ENCODE measurements around the gene OR52E1.
"Not testable (repeated sequence)": the region's sequence is repeated elsewhere in the genome, so short reads cannot be mapped to it uniquely, and the experiment has no call there.

The OR52E1 gene

DNA sequence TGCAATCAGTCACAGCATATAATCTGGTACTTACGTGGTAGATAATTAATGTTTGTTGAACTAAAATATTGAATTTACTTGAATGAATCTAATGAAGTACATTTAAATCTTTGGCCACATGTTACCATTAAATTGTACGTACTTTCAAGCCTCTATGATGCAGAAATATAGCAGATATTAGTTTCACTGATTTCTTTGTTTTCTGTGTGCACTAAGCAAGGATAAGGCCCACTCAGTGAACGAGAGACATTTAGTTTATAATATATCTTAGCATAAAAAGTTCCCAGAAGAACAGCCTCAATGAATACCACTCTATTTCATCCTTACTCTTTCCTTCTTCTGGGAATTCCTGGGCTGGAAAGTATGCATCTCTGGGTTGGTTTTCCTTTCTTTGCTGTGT is at the start of gene OR52E1:
TSS of gene OR52E1 (plus strand) at position 301 of the 400 bp plus-strand sequence.
- no peak for DNase-seq

DNA sequence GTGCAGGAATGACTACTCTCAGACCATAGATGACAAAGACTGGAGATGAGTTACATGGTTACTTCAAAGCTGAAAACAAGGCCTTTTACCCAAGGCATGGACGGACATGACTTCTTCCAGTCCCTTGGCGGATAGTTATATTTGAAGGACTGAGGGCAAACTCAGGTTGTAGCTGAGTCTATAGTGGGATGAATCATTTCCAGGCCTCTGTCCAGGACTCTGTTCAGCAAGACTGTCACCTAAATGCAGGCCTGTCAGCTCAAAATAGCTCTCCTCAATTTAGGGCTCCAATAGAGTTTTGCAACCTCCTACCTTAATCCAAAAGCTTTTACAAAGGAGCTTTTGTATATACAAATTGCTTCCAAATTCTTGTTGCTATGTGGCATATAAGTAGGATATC is 47.4 kb upstream of the OR52E1 start:
- DNase-seq = no peak

DNA sequence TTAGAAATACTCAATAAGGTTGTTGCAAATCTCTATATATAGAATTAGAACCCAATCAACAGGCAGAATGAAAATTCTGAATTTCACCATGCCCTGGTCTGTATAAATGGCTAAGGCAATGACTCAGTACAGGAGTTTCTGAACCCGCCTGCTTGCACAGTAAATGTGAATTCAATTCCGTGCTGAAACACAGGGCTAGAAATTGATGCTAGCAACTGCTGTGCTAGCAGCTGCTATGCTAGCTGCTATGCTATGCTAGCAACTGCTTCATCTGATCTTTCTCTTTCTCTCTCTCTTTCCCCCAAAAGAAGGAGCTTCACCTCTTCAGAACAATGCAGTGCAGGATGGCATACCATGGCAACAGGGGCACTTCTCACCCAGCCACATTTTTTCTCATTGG is 32.7 kb upstream of the OR52E1 start:
- no peak for DNase-seq

DNA sequence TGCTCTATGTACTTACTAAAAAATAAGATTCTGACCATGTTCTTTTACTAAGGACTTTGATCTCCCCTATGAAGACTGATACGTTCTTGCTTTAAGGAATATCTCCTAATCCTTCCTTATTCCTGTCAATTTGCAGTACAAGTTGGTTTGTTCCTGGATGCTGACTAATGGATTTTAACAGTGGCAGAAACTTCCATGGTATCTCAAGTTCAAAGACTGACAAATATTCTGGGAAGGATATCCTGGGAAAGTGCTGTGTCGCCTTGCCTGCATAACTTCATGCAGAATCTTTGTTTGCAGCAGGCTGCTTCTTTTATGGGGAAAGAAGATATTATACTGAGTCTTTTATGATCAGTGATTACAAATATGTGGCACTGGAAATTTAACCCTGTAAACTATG is 31.4 kb upstream of the OR52E1 start:
- no peak for DNase-seq

DNA sequence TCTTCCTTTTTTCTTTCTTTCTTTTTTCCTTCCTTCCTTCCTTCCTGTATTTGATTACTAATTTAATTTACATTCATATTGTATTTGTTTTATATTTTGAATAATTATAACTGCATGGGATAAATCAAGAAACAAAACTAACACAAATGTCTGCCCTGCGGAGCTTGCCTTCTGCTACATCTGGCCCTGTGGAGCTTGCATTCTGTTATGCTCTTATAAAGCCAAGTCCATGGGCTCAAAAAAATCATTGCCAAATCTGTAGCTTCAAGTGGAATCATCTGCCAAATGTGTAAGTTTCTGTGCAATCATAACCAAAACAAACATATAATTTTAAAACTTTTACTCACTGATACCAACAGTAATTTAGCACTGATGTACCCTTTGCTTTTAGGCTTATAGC is 31.0 kb upstream of the OR52E1 start:
- no peak for DNase-seq

DNA sequence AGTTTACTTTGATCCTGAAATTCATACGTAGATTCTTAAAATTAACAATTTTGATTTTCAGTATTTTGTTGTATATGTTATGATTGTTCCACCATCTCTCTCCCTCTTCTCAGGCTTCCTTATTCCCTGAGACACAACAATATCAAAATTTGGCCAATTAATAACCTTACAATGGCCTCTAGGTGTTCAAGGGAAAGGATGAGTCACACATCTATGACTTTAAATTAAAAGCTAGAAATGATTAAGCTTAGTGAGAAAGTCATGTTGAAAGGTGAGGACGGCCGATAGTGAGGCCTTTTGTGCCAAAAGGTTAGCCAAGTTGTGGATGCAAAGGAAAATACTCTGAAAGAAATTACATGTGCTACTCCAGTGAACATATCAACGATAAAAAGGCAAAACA is 28.5 kb upstream of the OR52E1 start:
- DNase-seq = no peak

DNA sequence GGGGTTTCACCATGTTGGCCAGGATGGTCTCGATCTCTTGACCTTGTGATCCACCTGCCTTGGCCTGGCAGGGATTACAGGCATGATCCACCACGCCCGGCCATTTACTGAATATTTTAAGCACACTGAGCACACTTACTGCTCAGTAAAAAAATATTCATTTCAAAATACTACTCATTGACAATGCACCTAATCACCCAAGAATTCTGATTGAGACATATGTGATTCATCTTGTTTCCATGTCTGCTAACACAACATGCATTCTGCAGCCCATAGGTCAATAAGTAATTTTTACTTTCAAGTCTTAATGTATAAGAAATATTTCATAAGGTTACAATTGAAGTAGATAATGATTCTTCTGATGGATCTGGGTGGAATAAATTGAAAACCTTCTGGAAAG is 27.3 kb upstream of the OR52E1 start:
- DNase-seq = no peak

DNA sequence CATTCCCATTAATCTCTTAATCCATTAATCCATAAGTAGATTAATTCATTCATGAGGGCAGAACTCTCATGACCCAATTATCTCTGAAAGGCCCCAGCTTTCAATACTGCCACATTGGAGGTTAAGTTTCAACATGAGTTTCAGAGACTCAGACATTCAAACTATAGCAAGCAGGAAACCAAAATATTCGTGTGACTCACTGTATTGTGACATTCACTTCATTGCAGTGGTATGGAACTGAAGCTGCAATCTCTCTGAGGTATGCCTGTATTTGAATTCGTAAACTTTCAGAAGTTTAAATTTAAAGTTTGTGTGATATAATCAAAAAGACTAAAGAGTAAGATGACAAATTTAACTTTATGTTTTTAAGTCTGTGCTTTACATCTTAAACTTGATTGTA is 26.0 kb upstream of the OR52E1 start:
- DNase-seq = peak; percentile 90

DNA sequence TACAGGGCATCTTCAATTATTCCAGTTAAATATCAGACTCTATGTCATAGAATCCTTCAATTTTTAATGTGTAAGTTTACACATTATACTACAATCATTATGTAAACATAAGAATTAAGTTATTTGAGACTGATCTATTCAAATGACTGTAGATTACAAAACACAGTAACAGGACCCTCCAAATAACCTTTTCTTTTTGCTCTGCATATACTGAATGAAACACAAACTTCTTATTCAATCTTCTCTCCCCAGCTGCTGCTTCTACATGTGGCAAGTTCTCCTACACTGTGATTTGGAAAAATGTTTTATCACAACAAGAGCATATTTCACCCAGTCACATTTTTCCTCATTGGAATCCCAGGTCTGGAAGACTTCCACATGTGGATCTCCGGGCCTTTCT is 23.1 kb upstream of the OR52E1 start, which contains the start of gene OR52J3:
TSS of gene OR52J3 (plus strand) at position 301 of the 400 bp plus-strand sequence. CDS start at position 301, 0 bp downstream.
- no peak for DNase-seq

DNA sequence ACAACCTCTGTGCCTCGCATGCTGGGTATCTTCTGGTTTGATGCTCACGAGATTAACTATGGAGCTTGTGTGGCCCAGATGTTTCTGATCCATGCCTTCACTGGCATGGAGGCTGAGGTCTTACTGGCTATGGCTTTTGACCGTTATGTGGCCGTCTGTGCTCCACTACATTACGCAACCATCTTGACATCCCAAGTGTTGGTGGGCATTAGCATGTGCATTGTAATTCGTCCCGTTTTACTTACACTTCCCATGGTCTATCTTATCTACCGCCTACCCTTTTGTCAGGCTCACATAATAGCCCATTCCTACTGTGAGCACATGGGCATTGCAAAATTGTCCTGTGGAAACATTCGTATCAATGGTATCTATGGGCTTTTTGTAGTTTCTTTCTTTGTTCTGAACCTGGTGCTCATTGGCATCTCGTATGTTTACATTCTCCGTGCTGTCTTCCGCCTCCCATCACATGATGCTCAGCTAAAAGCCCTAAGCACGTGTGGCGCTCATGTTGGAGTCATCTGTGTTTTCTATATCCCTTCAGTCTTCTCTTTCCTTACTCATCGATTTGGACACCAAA is 22.5 kb upstream of the OR52E1 start:
- DNase-seq = peak; percentile 79

DNA sequence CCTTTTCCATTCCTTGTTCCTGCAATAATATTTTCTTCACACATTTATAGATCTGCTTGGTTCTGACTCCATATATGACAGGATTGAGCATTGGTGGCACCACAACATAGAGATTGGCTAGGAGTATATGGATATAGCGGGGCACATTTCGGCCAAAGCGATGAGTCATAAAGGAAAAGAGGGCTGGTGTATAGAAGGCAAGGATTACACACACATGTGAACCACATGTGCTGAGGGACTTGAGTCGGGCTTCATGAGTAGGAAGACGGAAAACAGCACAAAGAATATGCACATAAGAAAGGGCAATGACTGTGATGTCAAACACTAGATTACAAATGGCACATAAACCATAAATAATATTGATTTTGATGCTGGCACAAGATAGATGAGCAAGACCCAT is 10.7 kb upstream of the OR52E1 start:
- not testable (repeated sequence) for DNase-seq

DNA sequence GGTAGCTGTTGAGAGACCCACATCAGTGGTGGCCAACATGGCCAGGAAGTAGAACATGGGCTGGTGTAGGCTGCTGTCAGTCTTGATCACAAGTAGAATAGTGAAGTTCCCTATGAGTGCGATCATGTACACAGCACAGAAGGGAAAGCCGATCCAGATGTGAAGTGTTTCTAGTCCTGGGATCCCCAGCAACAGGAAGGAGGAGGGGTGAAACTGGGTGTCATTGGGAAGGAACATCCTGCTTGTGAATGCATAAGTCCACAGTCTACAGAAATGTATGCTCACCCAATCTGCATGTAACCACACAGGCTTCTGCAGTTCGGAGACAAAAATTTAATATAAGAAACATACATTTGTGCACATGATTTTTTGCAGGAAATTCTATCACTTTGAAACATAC is 10.0 kb upstream of the OR52E1 start, which contains the start of gene OR52E2:
TSS of gene OR52E2 (minus strand) at position 237 of the 400 bp plus-strand sequence. CDS start at position 237, 0 bp downstream.
- no peak for DNase-seq

DNA sequence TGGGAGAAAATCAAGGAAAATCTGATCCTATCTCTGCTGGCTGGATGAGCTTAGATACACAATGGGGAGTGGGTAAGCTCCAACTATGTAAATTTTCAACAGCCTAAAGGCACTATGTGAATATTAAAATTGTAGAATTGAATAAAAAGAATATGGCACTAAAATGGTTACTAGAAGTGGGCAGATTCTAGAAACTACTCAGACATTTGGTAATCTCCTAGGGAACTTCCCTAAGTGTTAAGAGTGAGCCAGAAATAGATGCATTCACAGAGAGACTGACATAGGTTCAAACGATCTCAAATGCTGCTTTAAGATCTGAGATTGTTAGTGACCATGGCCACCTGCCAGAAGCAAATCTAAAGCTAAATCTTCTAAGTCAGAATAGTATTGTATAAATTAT is 4.3 kb upstream of the OR52E1 start:
- peak; percentile 22 for DNase-seq

DNA sequence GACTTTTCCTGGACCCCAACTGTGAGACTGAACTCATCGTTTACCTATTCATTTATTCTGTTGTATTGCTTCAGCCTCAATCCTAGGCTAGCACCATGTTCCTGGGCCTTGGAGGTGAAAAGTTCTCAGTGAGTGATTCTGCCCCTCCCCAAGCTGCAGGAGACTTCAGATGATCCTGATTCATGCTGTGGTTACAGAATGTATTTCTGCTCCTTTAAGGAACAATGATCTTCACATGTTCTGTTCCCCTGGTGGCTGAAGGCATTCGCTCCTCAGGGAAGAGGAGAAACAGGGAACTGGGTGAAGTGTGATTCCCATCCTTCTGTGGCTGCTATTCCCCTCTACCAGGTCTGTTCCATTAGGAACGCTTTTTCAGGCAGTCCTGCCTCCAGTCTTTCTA is 2.4 kb downstream of the OR52E1 start:
- no peak for DNase-seq

DNA sequence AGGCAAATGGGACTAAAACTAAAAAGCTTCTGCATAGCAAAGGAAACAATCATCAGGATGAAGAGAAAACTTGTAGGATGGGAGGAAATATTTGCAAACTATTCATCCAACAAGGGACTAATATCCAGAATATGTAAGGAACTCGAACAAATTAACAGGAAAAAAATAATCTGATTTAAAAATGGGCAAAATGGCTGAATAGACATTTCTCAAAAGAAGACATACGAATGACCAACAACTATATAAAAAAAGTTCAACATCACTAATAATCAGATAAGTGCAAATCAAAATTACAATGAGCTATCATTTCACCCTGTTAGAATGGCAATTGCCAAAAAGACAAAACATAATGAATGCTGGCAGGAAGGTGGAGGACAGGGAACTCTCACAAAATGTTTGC is 12.0 kb downstream of the OR52E1 start:
- no peak for DNase-seq

DNA sequence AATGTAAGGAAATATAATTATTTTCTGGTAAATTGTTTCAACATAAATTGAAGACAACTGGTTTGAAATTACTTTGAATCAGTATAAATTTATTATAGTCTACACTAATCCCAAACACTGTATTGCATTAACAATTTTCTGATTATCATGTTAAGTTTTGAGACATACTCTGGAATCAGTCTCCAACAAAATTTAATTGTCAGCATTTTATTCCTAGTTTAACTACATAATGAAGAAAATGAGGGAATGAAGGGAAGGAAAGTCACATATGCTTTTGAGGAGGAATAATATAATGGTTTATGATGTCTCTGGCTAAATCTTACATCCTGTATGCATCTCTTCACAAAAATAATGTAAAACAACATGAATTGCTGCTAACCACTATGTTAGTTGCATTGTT is 14.2 kb downstream of the OR52E1 start:
- no peak for DNase-seq

DNA sequence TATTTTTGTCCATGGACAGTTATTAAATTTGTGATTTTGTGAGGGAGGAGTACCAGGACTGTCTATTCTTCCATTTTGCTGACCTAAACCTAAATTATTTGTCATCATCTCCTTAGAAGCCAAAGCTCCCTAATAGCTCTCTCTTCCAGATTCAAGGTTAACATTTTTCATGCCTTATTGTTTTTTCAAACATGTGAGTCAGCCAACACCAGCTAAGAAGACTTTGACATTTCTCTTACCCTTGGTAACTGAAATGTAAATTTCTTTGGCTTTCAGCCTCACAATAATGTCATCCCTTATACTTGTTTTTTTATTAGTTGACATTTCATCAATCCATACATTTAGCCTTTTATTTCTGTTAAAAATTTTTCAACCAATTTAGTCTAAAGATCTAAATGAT is 19.2 kb downstream of the OR52E1 start:
- no peak for DNase-seq

DNA sequence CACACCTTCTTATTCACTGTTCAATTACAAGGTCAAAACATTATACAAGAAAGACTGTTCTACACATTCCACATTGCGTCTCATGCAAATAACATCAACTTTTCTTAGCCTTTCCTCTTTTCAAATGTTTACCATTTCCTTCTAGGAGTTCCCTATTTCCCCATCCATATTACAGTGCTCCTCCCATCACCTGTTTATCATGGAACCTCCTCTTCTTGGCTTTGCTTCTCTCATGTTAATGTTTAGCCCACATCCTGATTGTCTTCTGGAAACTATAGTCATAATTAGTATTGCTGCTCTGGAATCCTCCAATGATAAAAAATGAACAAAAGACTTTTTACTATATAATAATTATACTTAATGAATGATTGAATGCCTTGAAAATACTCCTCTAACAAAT is 21.3 kb downstream of the OR52E1 start:
- no peak for DNase-seq

DNA sequence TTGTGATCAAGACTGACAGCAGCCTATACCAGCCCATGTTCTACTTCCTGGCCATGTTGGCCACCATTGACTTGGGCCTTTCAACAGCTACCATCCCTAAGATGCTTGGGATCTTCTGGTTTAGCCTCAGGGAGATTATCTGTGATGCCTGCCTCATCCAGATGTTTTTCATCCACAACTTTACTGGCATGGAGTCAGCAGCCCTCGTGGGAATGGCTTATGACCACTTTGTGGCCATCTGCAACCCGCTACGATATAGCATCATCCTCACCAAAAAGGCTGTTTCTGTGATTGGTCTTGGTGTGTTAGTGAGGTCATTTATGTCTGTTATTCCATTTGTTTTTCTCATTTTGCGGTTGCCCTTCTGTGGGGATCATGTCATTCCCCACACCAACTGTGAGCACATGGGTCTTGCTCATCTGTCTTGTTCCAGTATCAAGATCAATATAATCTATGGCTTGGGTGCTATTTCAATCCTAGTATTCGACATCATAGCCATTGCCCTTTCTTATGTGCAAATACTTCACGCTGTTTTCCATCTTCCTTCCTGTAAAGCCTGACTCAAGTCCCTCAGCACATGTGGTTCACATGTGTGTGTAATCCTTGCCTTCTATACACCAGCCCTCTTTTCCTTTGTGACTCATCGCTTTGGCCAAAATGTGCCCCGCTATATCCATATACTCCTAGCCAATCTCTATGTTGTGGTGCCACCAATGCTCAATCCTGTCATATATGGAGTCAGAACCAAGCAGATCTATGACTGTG is 23.6 kb downstream of the OR52E1 start:
- no peak for DNase-seq

DNA sequence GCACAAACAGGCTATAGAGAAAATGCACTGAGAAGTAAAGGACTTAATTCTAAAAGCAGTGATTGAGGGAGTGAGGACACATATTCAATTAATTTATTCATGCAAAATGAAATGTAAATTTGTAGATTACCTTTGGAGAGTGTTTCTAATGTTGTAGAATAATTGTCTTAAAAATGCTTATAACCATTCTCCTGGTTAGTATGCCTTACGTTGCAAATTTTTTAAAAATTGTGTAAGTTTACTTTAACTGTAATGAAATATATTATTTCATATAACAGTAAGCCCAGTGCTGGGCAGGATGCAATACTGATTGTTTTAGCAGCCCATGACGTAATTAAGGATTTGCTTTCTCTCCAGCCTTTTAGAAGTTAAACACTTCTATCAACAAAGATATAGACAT is 26.6 kb downstream of the OR52E1 start:
- no peak for DNase-seq

DNA sequence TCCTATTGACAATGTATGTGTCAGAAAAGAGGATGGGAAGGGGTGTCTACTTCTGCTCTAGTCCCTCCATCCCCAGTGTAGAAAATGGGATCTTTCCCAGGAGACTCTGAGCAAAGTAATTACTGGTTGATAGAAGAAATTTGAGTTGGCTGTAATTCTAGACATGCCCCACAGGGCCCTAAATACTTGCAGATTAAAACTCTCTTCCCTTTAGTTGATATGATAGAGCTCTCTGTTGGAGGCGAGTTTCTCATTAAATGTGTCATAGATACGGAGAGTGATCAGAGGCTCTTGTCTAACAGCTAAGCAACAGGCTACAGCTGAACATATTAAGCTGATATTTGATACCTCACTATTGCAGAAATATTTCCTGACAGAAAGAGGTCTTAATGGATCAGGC is 32.9 kb downstream of the OR52E1 start:
- no peak for DNase-seq

DNA sequence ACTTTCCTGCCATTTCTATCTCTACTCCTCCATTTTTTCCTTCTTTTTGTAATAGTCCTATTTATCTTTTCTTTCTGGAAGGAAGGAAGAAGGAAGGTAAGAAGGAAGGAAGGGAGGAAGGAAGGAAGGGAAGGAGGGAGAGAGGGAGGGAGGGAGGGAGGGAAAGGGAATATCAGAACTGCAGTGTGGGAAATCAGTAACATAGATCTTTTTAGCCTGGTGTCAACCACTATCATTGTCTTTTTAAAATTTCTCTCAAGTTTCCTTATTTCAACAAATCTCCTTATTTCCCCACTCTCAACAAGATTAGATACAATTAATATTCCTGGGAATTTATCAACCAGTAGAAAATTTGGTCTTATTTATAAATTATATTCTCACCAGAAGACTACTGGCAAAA is 33.7 kb downstream of the OR52E1 start:
- DNase-seq = no peak

DNA sequence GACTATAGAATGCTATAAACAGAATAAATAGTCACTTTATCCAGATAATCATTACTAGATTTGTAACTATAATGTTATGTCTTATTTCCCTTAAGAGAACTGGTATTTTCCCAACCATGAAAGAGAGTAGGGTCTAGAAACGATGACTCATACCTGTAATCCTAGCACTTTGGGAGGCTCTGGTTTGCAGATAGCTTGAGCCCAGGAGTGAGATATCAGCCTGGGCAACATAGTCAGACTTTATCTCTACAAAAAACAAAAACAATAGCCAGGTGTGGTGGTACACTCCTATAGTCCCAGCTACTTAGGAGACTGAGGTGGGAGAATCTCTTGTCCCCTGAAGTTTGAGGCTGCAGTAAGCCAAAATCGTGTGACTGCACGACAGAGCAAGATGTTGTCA is 37.9 kb downstream of the OR52E1 start:
- DNase-seq = no peak

DNA sequence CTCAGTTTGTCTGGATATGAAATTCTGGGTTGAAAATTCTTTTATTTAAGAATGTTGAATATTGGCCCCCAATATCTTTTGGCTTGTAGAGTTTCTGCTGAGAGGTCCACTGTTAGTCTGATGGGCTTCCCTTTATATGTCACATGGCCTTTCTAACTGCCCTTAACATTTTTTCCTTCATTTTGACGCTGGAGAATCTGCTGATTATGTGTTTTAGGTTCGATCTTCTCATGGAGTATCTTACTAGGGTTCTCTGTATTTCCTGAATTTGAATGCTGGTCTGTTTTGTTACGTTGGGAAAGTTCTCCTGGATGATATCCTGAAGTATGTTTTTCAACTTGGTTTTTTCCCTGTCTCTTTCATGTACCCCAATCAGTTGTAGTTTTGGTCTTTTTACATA is 46.0 kb downstream of the OR52E1 start:
- DNase-seq = no peak

DNA sequence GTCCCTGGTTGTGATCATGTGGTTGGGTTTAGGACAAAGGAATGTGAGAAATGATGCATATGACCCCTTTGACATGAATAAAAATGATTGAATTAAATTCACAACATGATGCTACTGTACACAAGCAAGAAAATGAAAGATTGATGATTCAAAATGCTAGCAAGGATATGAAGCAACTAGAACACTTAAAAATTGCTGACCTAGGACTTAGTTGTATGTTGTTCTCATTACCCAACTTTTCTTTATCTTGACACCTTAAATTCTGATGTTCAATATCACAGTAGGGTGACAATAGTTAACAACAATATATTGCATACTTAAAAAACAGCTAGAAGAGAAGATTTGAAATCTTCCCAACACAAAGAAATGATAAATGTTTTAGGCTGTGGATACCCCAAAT is 48.2 kb downstream of the OR52E1 start:
- no peak for DNase-seq

All from MV-4-11 (cell line).